Measurements from ENCODE around the gene NGDN.

NGDN gene

DNA sequence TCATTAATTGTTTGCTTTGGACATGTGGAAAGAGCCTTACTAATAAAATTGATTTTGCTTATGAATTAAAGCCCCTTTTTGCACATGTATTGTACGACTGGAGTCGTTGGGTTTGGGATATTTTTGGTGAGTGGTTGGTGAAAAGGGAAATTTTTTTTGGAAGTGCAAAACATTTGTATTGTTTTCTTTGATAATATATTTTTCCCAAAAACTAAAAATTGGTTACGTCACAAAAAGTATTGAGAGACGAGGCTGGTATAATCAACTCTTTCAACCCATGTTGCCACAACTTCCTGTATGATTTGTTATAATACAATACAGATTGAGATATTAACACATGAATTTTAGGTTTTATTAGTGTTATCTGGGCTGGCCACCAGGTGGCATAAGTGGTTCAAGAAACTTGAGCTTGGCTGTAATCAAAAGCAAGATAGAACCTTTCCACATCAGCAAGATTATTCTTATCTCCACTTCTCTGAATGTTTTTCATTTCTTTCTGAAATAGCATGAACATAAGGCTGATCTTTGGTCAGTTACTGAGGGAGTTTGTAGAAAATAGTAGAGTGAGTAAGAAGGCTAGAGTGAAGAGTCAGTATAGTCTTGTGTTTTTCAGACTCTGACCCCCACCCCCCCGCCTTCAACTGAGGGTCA lies 8.7 kb downstream of the NGDN start:
- DNase-seq, result peak; percentile 15 to 66

- DNase-seq, result no peak
These were observed 12.0 kb downstream of the NGDN start for GRCh38 chr14:23481362-23481970.

- DNase-seq, result no peak
These were observed 12.7 kb downstream of the NGDN start for GRCh38 chr14:23481979-23482822.

DNA sequence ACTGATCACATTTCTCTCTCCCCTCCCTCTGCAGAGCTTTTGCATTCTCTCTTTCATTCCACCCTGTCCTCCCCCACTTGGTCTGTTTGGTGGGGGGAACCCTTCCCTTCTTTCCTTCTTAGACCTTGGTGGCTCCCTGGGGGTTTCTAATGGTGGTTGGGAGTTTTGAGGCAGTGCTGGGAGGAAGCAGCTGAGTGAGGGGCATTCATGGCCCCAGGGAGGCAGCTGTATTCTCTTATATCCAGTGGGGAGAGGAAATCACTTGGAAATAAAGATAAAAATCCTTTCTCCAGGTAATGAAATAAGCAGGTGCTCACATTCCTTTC lies 13.3 kb downstream of the NGDN start:
- no peak for DNase-seq

DNA sequence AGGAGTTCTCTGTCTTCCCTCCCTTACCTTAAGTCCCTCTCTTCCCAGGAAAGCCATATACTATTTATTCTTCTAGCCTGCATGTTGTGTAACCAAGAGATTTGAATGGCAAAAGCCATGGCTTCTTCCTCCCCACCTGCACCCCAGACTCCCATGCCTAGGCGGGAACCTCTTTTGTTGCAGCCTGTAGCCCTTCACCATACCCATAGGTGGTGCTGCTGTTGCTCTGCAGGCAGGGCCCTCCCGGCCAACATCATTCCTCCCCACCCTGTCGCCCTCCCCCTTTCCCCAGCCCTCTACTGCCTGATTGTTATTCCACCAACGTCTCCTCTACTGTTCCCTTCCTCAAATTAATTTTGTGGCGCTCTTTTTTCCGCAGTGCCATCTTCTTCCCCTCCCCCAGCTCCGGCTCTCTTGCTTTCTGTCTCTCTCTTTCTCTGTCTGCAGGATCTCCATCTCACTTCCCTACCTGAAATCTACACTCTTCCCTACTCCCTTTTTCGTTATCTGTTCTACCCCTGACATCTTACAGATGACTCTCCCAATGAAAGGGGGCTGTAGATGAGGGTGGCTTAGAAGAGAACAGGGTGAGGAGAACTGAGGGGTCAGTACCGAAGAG lies 13.8 kb downstream of the NGDN start:
- DNase-seq, result no peak

DNA sequence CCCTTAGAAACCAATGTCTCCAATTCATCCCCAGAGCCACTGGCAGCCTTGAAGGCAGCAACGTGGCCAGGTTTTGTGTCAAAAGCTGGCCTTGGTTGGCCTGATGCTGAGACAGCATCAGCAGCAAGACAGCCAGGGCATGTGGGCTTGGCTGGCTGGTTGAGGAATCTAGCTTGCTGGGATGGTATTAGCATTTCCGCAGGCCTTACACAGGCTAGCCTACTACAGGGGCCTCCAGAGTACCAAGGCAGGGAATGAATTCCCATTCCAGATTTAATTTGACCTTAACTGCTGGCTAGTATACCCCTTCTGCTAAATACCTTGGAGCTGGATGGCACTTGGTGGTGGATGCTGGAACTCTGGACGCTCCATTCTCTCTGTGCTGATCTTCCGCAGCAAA lies 15.8 kb downstream of the NGDN start:
- no peak for DNase-seq

DNA sequence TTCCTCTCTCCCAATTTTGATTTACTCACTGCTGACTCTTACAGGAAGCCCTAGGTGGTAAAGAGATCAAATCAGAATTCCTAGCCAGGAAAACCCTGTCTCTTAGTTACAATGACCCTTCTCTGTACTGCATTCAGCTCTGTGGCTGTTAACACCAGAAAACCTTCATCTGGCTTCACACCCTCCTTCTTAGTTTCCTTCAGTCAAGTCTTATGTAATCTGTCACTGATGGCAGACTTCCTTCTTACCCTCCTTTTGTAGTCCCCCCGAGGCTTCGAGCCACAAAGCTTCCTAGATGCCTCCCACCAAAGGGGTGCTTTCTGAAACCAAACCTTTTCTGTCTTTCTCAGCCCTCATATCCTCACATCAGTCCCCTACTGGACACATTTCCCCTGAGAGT lies 16.5 kb downstream of the NGDN start:
- DNase-seq, result no peak

- no peak for DNase-seq
These were observed 17.7 kb downstream of the NGDN start for GRCh38 chr14:23487216-23487615.

DNA sequence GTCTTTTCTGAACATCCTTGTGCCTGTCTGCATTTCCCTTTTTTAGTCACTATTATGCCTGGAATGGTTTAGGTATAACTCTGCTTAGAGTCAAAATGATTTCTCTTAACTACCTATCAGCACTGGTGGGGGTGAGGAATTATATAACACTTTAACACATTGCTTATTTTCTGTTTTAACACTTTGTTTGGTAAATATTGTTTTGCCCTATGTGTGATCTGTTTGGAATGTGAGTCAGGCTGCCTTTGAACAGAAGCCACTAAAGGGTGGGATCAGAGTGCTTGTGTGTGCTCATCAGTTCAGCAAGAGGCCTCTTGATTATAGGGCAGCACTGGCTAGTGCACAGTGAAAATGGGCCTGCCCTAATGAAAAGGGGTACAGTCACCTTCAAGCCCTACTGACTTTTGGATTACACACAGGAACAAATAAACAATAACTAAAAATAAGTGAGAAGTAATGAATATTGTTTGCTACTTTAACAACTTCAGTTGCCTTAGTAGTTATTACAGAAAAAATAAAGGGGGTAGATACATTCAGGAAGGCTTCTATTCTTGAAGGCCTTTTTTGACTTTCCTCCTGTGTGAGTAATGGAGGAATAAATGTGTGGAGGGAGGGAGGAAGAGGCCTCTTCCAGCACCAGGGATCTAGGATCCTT lies 23.2 kb downstream of the NGDN start:
- DNase-seq, result no peak

DNA sequence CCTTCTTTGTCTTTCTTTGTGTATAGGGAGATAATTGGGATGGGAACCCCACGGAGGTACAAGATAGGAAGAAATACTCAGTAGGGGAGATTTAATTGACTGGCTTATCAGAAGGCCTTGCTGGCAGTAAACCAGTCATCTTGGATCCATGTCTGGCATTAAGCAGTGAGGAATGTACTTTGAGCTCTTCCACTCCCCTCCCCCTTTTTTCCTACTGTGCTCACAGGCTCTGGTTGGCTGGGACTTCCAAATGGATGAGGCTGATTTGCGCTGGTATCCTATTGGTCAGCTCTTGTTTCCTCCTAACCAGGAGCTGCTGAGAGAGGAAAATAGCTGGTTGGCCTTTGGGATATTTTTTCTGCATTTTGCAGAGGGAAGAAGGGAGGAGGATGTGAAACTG lies 24.7 kb downstream of the NGDN start:
- DNase-seq, result no peak

DNA sequence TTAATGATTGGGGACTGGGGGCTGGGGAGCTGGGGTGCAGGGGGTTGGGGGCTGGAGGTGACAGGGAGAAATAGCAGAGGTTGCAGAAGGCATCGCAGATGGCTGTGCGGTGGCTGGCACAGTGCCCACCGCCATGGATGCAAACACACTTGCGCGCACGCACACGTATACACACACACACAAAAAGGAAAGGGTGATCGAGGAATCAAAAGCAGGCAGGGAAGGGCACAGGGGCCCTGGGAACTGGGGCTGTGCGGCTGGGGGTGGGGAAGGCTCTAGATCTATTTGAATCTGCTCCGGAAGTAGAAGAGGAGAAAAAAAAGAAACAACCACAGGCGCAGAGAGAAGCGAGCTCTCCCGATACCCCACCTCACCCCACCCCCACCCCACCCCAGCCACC lies 42.7 kb downstream of the NGDN start:
- DNase-seq, result no peak

GRCh38 chr14:23513005-23513817 lies 43.7 kb downstream of the NGDN start:
- DNase-seq, result no peak

- DNase-seq, result no peak
These were observed 44.5 kb downstream of the NGDN start for GRCh38 chr14:23513818-23514643.

DNA sequence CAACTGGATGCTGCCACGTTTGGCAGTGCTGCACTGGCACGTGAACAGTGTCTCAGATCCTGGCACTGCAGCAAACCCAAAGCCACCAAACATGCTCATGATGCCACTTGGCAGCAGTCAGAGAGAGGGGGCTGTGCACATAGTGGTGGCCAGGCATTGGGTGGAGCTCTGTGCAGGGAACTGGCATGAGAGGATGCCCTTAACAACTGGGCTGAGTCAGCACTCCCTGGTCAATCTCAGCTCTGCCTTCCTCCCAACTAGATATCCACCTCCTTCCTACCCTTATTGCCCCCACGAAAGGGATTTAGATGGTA lies 45.1 kb downstream of the NGDN start:
- no peak for DNase-seq

GRCh38 chr14:23517650-23518326 lies 48.3 kb downstream of the NGDN start:
- no peak for DNase-seq

DNA sequence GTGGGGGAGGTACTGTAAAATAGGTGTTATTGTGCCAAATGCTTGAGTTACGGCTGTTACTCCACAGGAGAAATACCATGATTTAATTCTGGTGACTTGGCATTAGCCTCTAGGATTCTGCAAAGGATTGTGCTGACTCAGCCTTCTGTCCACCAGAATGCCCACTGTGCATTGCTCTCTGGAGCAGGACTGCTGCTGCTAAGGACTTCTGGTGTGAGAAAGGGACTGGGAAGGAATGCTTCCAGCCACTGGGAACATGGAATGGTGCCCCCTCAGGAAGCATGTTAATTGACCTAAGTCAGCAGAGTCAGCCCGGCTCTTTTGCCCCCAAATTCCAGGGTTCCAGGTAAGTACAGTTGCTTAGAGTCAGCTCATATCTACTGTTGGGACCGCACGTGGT lies 49.2 kb downstream of the NGDN start:
- no peak for DNase-seq

GRCh38 chr14:23520899-23521533 lies 51.5 kb downstream of the NGDN start:
- no peak for DNase-seq

DNA sequence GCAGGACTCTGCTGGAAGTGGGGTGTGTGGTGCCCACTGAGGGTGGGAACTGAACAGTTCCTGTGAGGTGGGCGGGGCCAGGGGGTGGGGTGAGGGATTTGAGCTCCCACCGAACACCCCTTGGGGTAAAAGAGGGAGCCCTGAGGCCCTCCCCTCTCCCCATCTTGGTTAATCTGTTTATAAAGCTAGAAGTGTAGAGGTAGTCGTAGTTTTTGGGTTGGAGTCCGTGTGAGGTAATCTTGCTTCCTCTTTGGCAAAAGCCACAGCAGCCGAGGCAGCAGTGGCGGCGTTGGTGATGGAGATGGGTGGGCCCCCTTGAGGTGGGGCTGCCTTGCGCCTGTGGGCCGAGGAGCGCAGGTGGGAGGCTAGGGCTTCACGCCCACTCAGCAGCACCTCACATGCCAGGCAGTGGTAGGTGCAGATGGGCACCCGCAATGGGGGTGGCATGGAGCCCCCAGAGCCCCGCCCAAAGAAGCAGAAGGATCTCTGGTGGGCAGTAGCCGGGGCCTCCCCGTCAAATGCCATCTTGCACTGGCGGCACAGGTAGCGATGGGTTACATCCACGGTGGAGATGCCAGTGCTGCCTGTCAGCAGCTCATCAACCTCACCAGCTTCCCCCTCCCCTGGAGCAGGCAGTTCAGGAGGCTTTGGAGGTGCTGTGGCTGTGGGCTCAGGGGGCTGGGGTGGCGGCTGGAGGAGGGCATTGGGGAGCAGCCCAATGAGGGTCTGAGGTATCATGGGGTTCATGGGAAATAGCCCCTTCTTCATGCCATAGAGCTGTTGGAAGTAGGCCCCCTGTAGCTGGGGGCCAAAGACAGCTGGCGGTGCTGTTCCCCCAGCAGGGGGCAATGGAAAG lies 52.5 kb downstream of the NGDN start:
- DNase-seq, result no peak

DNA sequence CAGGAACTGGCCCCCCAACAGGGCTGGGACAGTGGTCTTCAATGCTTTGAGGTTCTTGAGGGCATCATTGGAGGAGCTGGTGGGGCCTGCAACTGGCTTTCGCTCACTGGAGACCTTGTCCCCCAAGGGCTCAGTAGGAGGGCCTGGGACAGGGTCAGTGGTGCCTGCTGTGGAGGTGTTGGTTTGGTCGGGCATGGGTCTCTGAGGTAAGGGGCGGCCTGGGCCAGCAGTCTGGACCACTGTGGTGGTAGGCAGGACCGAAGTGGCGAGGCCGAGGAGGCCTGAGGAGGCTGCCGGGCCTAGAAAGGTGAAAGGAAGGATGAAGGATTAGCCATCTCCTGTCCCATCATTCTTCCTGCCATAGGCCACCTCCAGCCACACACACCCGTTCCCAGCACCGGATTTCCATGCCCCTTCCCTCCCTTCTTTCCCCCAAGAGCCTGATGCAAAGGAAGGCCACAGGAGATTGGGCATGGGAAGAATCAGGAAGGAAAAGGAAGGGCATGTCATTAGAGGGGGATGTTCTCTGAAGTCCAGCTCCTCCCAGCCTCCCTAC lies 53.2 kb downstream of the NGDN start:
- DNase-seq, result no peak

All from SW 1271 (cell line).